IMR-90 (cell line): ENCODE data around the gene PID1. TPM values are rescaled to one million over a fixed set of nuclear protein-coding genes. Genes with fewer than 3 reads are reported as not detected.

Experiments
- ATAC-seq: fragments of 200-7000 bp; cut with Tn5 transposase; 2 replicates; pipeline ENCODE4 v1.9.1; 2020; ENCODE audit warnings: low read depth, mild to moderate bottlenecking, moderate library complexity
- BruUV-seq: library from RNA; stranded (reverse); fragments of 400-500 nt; replicated peaks from 2 replicates; lab custom pipeline; 2021; lab: Mats Ljungman, UMichigan
- CTCF ChIA-PET: fragments of 300-600 bp; formaldehyde crosslinking; extraction: SDS; loops from one replicate; lab custom pipeline; 2021; ENCODE audit warnings: antibody characterized with exemption; lab: Yijun Ruan, JAX
- POLR2A ChIA-PET: fragments of 300-600 bp; sonication (Branson Sonifier 250); formaldehyde crosslinking; loops from one replicate; lab custom pipeline; 2022; ENCODE audit warnings: antibody characterized with exemption; ENCODE audit not compliant: unreplicated experiment; lab: Charles Lee
- DNase-seq: peaks from one replicate; pipeline ENCODE4 v3.0.0; 2013
- H2AFZ ChIP-seq: replicated peaks from 2 replicates; pipeline ENCODE3; 2013; ENCODE audit warnings: low read length, mild to moderate bottlenecking; ENCODE audit not compliant: poor library complexity
- H2AK5ac ChIP-seq: 2 replicates; pipeline ENCODE4 v1.6.1; 2013; ENCODE audit warnings: low read depth, low read length, inconsistent platforms
- H2AK9ac ChIP-seq: replicated peaks from 2 replicates; pipeline ENCODE3; 2013; ENCODE audit warnings: mild to moderate bottlenecking, low read depth, low read length, moderate library complexity; ENCODE audit not compliant: poor library complexity
- H2BK120ac ChIP-seq: 2 replicates; pipeline ENCODE4 v1.6.1; 2013; ENCODE audit warnings: low read depth, low read length, inconsistent platforms
- H2BK15ac ChIP-seq: 3 replicates; pipeline ENCODE4 v1.6.1; 2013; ENCODE audit warnings: low read depth, low read length, inconsistent platforms
- H2BK20ac ChIP-seq: 2 replicates; pipeline ENCODE4 v1.6.1; 2013; ENCODE audit warnings: low read depth, mild to moderate bottlenecking, inconsistent platforms, low read length, moderate library complexity
- H2BK5ac ChIP-seq: 2 replicates; pipeline ENCODE4 v1.6.1; 2013; ENCODE audit warnings: mild to moderate bottlenecking, low read depth, low read length, inconsistent platforms; ENCODE audit not compliant: poor library complexity, severe bottlenecking
- H3K14ac ChIP-seq: replicated peaks from 2 replicates; pipeline ENCODE4 v1.6.1; 2013; ENCODE audit warnings: low read depth, low read length, inconsistent platforms
- H3K18ac ChIP-seq: 2 replicates; pipeline ENCODE4 v1.6.1; 2013; ENCODE audit warnings: low read depth, low read length, control low read depth
- H3K23ac ChIP-seq: 2 replicates; pipeline ENCODE4 v1.6.1; 2013; ENCODE audit warnings: low read depth, low read length, inconsistent platforms
- H3K27ac ChIP-seq: 2 replicates; pipeline ENCODE4 v1.5.1; 2013; ENCODE audit warnings: mild to moderate bottlenecking, control low read depth, low read length; ENCODE audit not compliant: insufficient read depth
- H3K27me3 ChIP-seq: 2 replicates; pipeline ENCODE4 v1.6.1; 2013; ENCODE audit warnings: low read length; ENCODE audit not compliant: control insufficient read depth, insufficient read depth
- H3K36me3 ChIP-seq: 2 replicates; pipeline ENCODE4 v1.6.1; 2013; ENCODE audit warnings: low read length, mixed read lengths; ENCODE audit not compliant: control insufficient read depth, insufficient read depth
- H3K4ac ChIP-seq: 2 replicates; pipeline ENCODE4 v1.6.1; 2013; ENCODE audit warnings: low read depth, low read length, inconsistent platforms
- H3K4me1 ChIP-seq: 2 replicates; pipeline ENCODE4 v1.6.1; 2013; ENCODE audit warnings: low read length, mixed read lengths; ENCODE audit not compliant: control insufficient read depth, insufficient read depth
- H3K4me2 ChIP-seq: 2 replicates; pipeline ENCODE4 v1.6.1; 2013; ENCODE audit warnings: low read depth, mild to moderate bottlenecking, control low read depth, low read length, moderate library complexity
- H3K4me3 ChIP-seq: 2 replicates; pipeline ENCODE4 v1.5.1; 2013; ENCODE audit warnings: low read depth, mild to moderate bottlenecking, control low read depth, low read length, moderate library complexity; ENCODE audit not compliant: insufficient read depth
- H3K56ac ChIP-seq: 2 replicates; pipeline ENCODE4 v1.6.1; 2013; ENCODE audit warnings: low read length, inconsistent platforms; ENCODE audit not compliant: insufficient read depth; ENCODE audit errors: extremely low read depth
- H3K79me1 ChIP-seq, 2 experiments: 2 replicates each; pipeline ENCODE4 v1.6.1; 2013; ENCODE audit warnings: low read length in 2 of 2, inconsistent platforms in 1 of 2, low read depth in 1 of 2
- H3K9ac ChIP-seq: 2 replicates; pipeline ENCODE4 v1.6.1; 2013; ENCODE audit warnings: low read depth, low read length, control low read depth
- H3K9me1 ChIP-seq: 2 replicates; pipeline ENCODE4 v1.6.1; 2013; ENCODE audit warnings: low read length, inconsistent platforms; ENCODE audit not compliant: insufficient read depth
- H3K9me3 ChIP-seq: 2 replicates; pipeline ENCODE4 v1.6.1; 2013; ENCODE audit warnings: low read length; ENCODE audit not compliant: control insufficient read depth, insufficient read depth
- H4K20me1 ChIP-seq: 2 replicates; pipeline ENCODE4 v1.6.1; 2013; ENCODE audit warnings: low read length, inconsistent platforms; ENCODE audit not compliant: insufficient read depth
- H4K5ac ChIP-seq: 2 replicates; pipeline ENCODE4 v1.6.1; 2013; ENCODE audit warnings: mild to moderate bottlenecking, low read depth, low read length, control low read depth
- H4K8ac ChIP-seq, 2 experiments: 2 replicates each; pipeline ENCODE4 v1.6.1; 2013; ENCODE audit warnings: low read depth in 2 of 2, low read length in 2 of 2, control low read depth in 1 of 2, inconsistent platforms in 1 of 2
- H4K91ac ChIP-seq: 2 replicates; pipeline ENCODE4 v1.6.1; 2013; ENCODE audit warnings: low read depth, low read length, inconsistent platforms; ENCODE audit not compliant: insufficient read depth
- BHLHE40 ChIP-seq: fragments of 150-350 bp; IDR thresholded peaks from 2 replicates; pipeline ENCODE4 v1.6.1; 2016; ENCODE audit warnings: mild to moderate bottlenecking, low read depth, low read length
- CEBPB ChIP-seq: IDR thresholded peaks from 2 replicates; pipeline ENCODE4 v1.6.1; 2012; ENCODE audit warnings: low read depth, low read length, improper control_type of control experiment
- MAFK ChIP-seq: IDR thresholded peaks from 2 replicates; pipeline ENCODE4 v1.6.1; 2012; ENCODE audit warnings: low read depth, low read length, improper control_type of control experiment
- MAZ ChIP-seq: IDR thresholded peaks from 2 replicates; pipeline ENCODE4 v1.6.1; 2012; ENCODE audit warnings: low read depth, mild to moderate bottlenecking, low read length, improper control_type of control experiment, moderate library complexity, borderline replicate concordance
- MXI1 ChIP-seq: IDR thresholded peaks from 2 replicates; pipeline ENCODE4 v1.6.1; 2012; ENCODE audit warnings: low read depth, mild to moderate bottlenecking, low read length, moderate library complexity, borderline replicate concordance
- POLR2A ChIP-seq: IDR thresholded peaks from 2 replicates; pipeline ENCODE4 v1.6.1; 2012; ENCODE audit warnings: mild to moderate bottlenecking, low read depth, low read length
- RCOR1 ChIP-seq: IDR thresholded peaks from 2 replicates; pipeline ENCODE4 v1.6.1; 2012; ENCODE audit warnings: mild to moderate bottlenecking, low read length, improper control_type of control experiment; ENCODE audit not compliant: insufficient replicate concordance
- SMC3 ChIP-seq: fragments of 150-350 bp; IDR thresholded peaks from 2 replicates; pipeline ENCODE4 v1.6.1; 2016; ENCODE audit warnings: low read depth, mild to moderate bottlenecking, antibody characterized with exemption, low read length, moderate library complexity
- USF2 ChIP-seq: fragments of 150-350 bp; IDR thresholded peaks from 2 replicates; pipeline ENCODE4 v1.6.1; 2017; ENCODE audit warnings: mild to moderate bottlenecking, antibody characterized with exemption, low read length, low read depth
- WGBS, 2 experiments: methylation state at CpG; one replicate each; pipeline versions ENCODE4 v1.1.5 to v1.1.7; 2013; ENCODE audit warnings: missing lambda C conversion rate in 2 of 2; ENCODE audit not compliant: insufficient read length in 1 of 2; ENCODE audit errors: extremely low coverage in 2 of 2; 5-methylcytosine and 5-hydroxymethylcytosine counted together
- dilution Hi-C: fragments of 300-500 bp; cut with HindIII; formaldehyde crosslinking; loops from one replicate; pipeline ENCODE4 v1.14.3; 2018; ENCODE audit warnings: low sequenced_read_pairs; ENCODE audit not compliant: unreplicated experiment
- in situ Hi-C: fragments of 300-500 bp; cut with MboI; formaldehyde crosslinking; loops from 3 replicates; pipeline ENCODE4 v1.14.3; 2019; ENCODE audit warnings: low sequenced_read_pairs, inconsistent platforms, mixed read lengths
- intact Hi-C: fragments of 100-400 bp; cut with micrococcal nuclease; formaldehyde crosslinking; loops from 2 replicates; pipeline ENCODE4 v1.10.0; 2022
- polyA plus RNA-seq, 3 experiments: library from polyadenylated mRNA; depleted of rRNA; stranded (reverse); fragments of >200 nt; gene quantifications; 2 replicates each; pipeline ENCODE4 v1.2.3, GENCODE V29; 2012; ENCODE audit warnings: low replicate concordance in 1 of 3
- total RNA-seq: library from RNA; depleted of rRNA; stranded (reverse); fragments of >200 nt; gene quantifications from 2 replicates; pipeline ENCODE4 v1.2.3, GENCODE V29; 2012

Gene PID1
- total and polyA plus RNA-seq, 2 of the 4 experiments (the other 2 are of a cell fraction): 0.90 to 1.9 TPM

DNA sequence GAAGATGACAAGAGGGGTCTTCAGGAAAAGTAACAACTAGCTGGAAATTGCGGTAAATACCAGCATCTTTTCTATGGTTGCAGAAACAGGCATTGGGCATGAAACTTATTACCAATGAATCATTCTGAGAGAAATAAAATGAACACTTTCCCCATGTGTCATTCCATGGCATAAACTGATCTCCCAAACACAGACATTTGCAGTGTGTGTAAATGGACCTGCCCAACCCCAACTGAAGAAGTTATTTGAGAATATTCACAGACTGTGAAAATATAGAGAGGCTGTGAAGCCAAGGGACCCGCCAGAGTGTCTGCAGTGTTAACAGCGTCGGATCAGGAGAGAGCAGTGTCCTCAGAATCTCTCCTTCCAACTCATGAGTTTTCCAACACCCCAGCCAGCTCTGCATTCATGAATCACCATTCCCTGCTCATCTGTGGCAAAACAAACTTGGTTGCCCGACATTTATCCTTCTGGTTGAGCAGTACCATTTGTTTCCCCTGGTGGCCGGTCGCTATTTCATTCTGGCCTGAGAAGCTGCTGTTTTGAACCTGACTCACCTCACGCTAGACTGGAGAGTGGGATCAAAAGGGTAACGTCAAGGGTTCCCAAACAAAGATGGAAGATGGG lies 238.4 kb downstream of the PID1 start:
- Histone ChIP-seq H3K36me3 (no peaks in the 10 kb centered on the region), H3K79me1 (no peaks in the 10 kb centered on the region), H4K91ac (no peak overlapping the region), H4K20me1 (no peaks in the 10 kb centered on the region), H3K27me3 (no peaks in the 10 kb centered on the region), H2AFZ (no peak overlapping the region), H3K18ac (no peak overlapping the region), H3K27ac (no peak overlapping the region), H3K4me2 (no peak overlapping the region), H3K4ac (no peak overlapping the region), H2AK5ac (no peak overlapping the region), H4K8ac (no peak overlapping the region), H2BK5ac (no peak overlapping the region), H3K23ac (no peak overlapping the region), H2BK120ac (no peak overlapping the region), H3K9ac (no peak overlapping the region), H3K14ac (no peak overlapping the region), H3K9me1 (no peaks in the 10 kb centered on the region), H2AK9ac (no peak overlapping the region), H3K4me1 (no peaks in the 10 kb centered on the region), H3K4me3 (no peak overlapping the region), H3K56ac (no peak overlapping the region), H4K5ac (no peak overlapping the region), H2BK20ac (no peak overlapping the region), H3K9me3 (peaks cover 6% of the 10 kb centered on the region), H2BK15ac (no peak overlapping the region)
- TF ChIP-seq SMC3: no peak
- no peak for TF ChIP-seq POLR2A
- no peak for TF ChIP-seq RCOR1
- no peak for TF ChIP-seq CEBPB
- TF ChIP-seq MAFK: no peak
- no peak for TF ChIP-seq BHLHE40
- TF ChIP-seq USF2: no peak
- no peak for TF ChIP-seq MXI1
- no peak for TF ChIP-seq MAZ
- DNase-seq: no peak
- no CpG with 5 or more reads among the region's 9 CpGs for WGBS, 2 experiments
- no TSS peak for BruUV-seq
- ChIA-PET CTCF (no interaction called here), POLR2A (no interaction called here)
- dilution Hi-C loops (no loop called here), in situ Hi-C loops (no loop called here), intact Hi-C loops (no loop called here)
- ATAC-seq: no peak
